PC-9 (cell line): ENCODE results near the gene RING1.

Experiments
- EZH2 ChIP-seq: fragments of 200-600 bp; sonication (generic); IDR thresholded peaks from 2 replicates; pipeline ENCODE4 v1.8.0; 2017; ENCODE audit warnings: antibody characterized with exemption, low read depth
- TF ChIP-seq, protein P1 (sequence below): fragments of 200-600 bp; sonication (generic); conservative IDR thresholded peaks from 2 replicates; pipeline ENCODE4 v1.6.1; 2017; ENCODE audit warnings: mixed run types, antibody characterized with exemption, mild to moderate bottlenecking, moderate library complexity

DNA sequence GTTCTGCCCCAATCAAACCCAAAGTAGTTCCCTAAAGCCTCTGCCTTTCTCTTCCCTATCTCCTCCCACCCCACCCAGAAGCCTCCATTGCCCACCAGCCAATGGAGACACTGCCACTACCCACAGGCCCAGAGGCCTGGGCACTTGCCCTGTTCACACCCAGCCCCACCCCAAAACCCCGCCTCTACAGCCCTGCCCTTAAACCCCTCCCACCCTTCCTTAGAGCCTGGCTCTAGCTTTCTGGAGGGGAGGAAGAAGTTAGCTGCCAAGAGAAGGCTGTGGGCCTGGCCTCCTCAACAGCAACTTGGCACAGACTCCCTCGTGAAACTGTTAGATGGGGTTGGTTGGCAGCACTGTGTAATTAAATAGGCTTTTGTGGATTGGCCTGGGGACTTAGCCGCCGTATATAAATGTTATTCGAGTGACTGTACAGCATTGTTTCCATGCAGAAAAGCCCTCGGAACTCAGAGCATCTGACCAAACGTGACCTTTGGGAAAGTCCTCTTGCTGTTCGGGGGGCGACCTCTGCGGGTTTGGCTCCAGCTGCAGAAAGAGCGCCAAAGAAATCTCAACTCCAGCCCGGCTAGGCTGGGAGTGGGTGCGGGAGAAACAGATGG, 47.5 kb upstream of the RING1 start:
- TF ChIP-seq, protein P1, sequence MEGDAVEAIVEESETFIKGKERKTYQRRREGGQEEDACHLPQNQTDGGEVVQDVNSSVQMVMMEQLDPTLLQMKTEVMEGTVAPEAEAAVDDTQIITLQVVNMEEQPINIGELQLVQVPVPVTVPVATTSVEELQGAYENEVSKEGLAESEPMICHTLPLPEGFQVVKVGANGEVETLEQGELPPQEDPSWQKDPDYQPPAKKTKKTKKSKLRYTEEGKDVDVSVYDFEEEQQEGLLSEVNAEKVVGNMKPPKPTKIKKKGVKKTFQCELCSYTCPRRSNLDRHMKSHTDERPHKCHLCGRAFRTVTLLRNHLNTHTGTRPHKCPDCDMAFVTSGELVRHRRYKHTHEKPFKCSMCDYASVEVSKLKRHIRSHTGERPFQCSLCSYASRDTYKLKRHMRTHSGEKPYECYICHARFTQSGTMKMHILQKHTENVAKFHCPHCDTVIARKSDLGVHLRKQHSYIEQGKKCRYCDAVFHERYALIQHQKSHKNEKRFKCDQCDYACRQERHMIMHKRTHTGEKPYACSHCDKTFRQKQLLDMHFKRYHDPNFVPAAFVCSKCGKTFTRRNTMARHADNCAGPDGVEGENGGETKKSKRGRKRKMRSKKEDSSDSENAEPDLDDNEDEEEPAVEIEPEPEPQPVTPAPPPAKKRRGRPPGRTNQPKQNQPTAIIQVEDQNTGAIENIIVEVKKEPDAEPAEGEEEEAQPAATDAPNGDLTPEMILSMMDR: no peak
- no peak for TF ChIP-seq EZH2
